Stimulated activated naive CD8-positive, alpha-beta T cell treated with anti-CD3 and anti-CD28 coated beads, Interleukin-15, amount 100 ng/mL, for 72 hours (primary cell): ENCODE results near the gene UNK.

ENCODE experiments used
- ATAC-seq: fragments of 150-1000 bp; cut with Tn5 transposase; 2 replicates; pipeline ENCODE4 v1.10.0; 2021; ENCODE audit warnings: mild to moderate bottlenecking, moderate library complexity
- DNase-seq, 2 donors: peaks; one replicate each; pipeline ENCODE4 v3.0.0; 2021 to 2022
- H3K27ac Mint-ChIP-seq, 2 donors: one replicate each; pipeline ENCODE4 v1.8.0; 2022; ENCODE audit warnings: mild to moderate bottlenecking in 2 of 2, mixed read lengths in 2 of 2, moderate library complexity in 2 of 2
- H3K27me3 Mint-ChIP-seq: one replicate; pipeline ENCODE4 v1.8.0; 2022; ENCODE audit warnings: mixed read lengths
- H3K4me1 Mint-ChIP-seq: one replicate; pipeline ENCODE4 v1.8.0; 2022; ENCODE audit warnings: mild to moderate bottlenecking, mixed read lengths
- H3K4me3 Mint-ChIP-seq, 2 donors: one replicate each; pipeline ENCODE4 v1.8.0; 2022; ENCODE audit warnings: mild to moderate bottlenecking in 2 of 2, mixed read lengths in 2 of 2, moderate library complexity in 1 of 2
- H3K9me3 Mint-ChIP-seq, 2 donors: one replicate each; pipeline ENCODE4 v1.8.0; 2022; ENCODE audit warnings: mixed read lengths in 2 of 2

Gene UNK

GRCh38 chr17:75826561-75827307 lies 42.1 kb downstream of the UNK start:
- peak overlapping the region; percentile 14 to 96 for H3K27ac Mint-ChIP-seq
- H3K4me3 Mint-ChIP-seq = peak overlapping the region in 1 of 2 donors; percentile 18
- peaks cover 56% of the 10 kb centered on the region for H3K4me1 Mint-ChIP-seq
- no peaks in the 10 kb centered on the region for H3K9me3 Mint-ChIP-seq
- DNase-seq = no peak
- no peaks in the 10 kb centered on the region for H3K27me3 Mint-ChIP-seq
- no peak for ATAC-seq

- Mint-ChIP-seq H3K4me3 (peak overlapping the region; percentile 29 to 75), H3K4me1 (peaks cover 56% of the 10 kb centered on the region), H3K27me3 (no peaks in the 10 kb centered on the region), H3K27ac (peak overlapping the region; percentile 48 to 96), H3K9me3 (no peaks in the 10 kb centered on the region)
- DNase-seq (peak; percentile 70 to 73), ATAC-seq (peak; percentile 68)
These were observed 42.9 kb downstream of the UNK start for GRCh38 chr17:75827308-75828075.

GRCh38 chr17:75828076-75828400 lies 43.4 kb downstream of the UNK start:
- Mint-ChIP-seq H3K9me3 (no peaks in the 10 kb centered on the region), H3K27ac (peak overlapping the region; percentile 48 to 96), H3K4me1 (peaks cover 56% of the 10 kb centered on the region), H3K4me3 (peak overlapping the region; percentile 9 to 75), H3K27me3 (no peaks in the 10 kb centered on the region)
- peak; percentile 22 for ATAC-seq
- DNase-seq = no peak

GRCh38 chr17:75828741-75829140 lies 44.1 kb downstream of the UNK start:
- H3K27me3 Mint-ChIP-seq = no peaks in the 10 kb centered on the region
- peaks cover 63% of the 10 kb centered on the region for H3K4me1 Mint-ChIP-seq
- no peak overlapping the region for H3K4me3 Mint-ChIP-seq
- DNase-seq (no peak), ATAC-seq (no peak)
- no peaks in the 10 kb centered on the region for H3K9me3 Mint-ChIP-seq
- H3K27ac Mint-ChIP-seq = no peak overlapping the region

GRCh38 chr17:75829747-75830146 lies 45.1 kb downstream of the UNK start:
- H3K9me3 Mint-ChIP-seq = no peaks in the 10 kb centered on the region
- H3K4me3 Mint-ChIP-seq = no peak overlapping the region
- H3K27me3 Mint-ChIP-seq = no peaks in the 10 kb centered on the region
- DNase-seq (no peak), ATAC-seq (no peak)
- peaks cover 73% of the 10 kb centered on the region for H3K4me1 Mint-ChIP-seq
- H3K27ac Mint-ChIP-seq = peak overlapping the region in 1 of 2 donors; percentile 84

- no peak overlapping the region for H3K4me3 Mint-ChIP-seq
- peak overlapping the region in 1 of 2 donors; percentile 85 for H3K27ac Mint-ChIP-seq
- ATAC-seq (no peak), DNase-seq (peak; percentile 40 to 41)
- no peaks in the 10 kb centered on the region for H3K9me3 Mint-ChIP-seq
- no peaks in the 10 kb centered on the region for H3K27me3 Mint-ChIP-seq
- H3K4me1 Mint-ChIP-seq = peaks cover 76% of the 10 kb centered on the region
These were observed 45.8 kb downstream of the UNK start for GRCh38 chr17:75830164-75831031.

GRCh38 chr17:75831032-75831571 lies 46.5 kb downstream of the UNK start:
- no peaks in the 10 kb centered on the region for H3K9me3 Mint-ChIP-seq
- peak overlapping the region in 1 of 2 donors; percentile 85 for H3K27ac Mint-ChIP-seq
- H3K4me1 Mint-ChIP-seq = peaks cover 77% of the 10 kb centered on the region
- H3K4me3 Mint-ChIP-seq = no peak overlapping the region
- DNase-seq (no peak), ATAC-seq (no peak)
- no peaks in the 10 kb centered on the region for H3K27me3 Mint-ChIP-seq

- Mint-ChIP-seq H3K9me3 (no peaks in the 10 kb centered on the region), H3K27ac (peak overlapping the region; percentile 89 to 95), H3K27me3 (no peaks in the 10 kb centered on the region), H3K4me1 (peaks cover 76% of the 10 kb centered on the region), H3K4me3 (peak overlapping the region; percentile 67 to 81)
- ATAC-seq (peak; percentile 82), DNase-seq (peak; percentile 40 to 64)
These were observed 47.6 kb downstream of the UNK start for GRCh38 chr17:75832164-75832651.

- H3K27ac Mint-ChIP-seq = peak overlapping the region; percentile 89 to 96
- ATAC-seq = peak; percentile 72
- no peaks in the 10 kb centered on the region for H3K27me3 Mint-ChIP-seq
- peak overlapping the region; percentile 67 to 81 for H3K4me3 Mint-ChIP-seq
- no peaks in the 10 kb centered on the region for H3K9me3 Mint-ChIP-seq
- DNase-seq = peak; percentile 30 to 49
- H3K4me1 Mint-ChIP-seq = peaks cover 69% of the 10 kb centered on the region
These were observed 48.2 kb downstream of the UNK start for GRCh38 chr17:75832652-75833400.

GRCh38 chr17:75834279-75834920 lies 49.8 kb downstream of the UNK start:
- ATAC-seq (no peak), DNase-seq (no peak)
- Mint-ChIP-seq H3K27ac (peak overlapping the region in 1 of 2 donors; percentile 7), H3K4me1 (peaks cover 68% of the 10 kb centered on the region), H3K4me3 (no peak overlapping the region), H3K9me3 (no peaks in the 10 kb centered on the region), H3K27me3 (no peaks in the 10 kb centered on the region)

- DNase-seq (no peak), ATAC-seq (no peak)
- H3K4me3 Mint-ChIP-seq = no peak overlapping the region
- no peaks in the 10 kb centered on the region for H3K27me3 Mint-ChIP-seq
- no peaks in the 10 kb centered on the region for H3K9me3 Mint-ChIP-seq
- H3K4me1 Mint-ChIP-seq = peaks cover 71% of the 10 kb centered on the region
- peak overlapping the region in 1 of 2 donors; percentile 7 for H3K27ac Mint-ChIP-seq
These were observed 50.5 kb downstream of the UNK start for GRCh38 chr17:75834928-75835653.

GRCh38 chr17:75835654-75835987 lies 51.0 kb downstream of the UNK start:
- no peaks in the 10 kb centered on the region for H3K27me3 Mint-ChIP-seq
- H3K9me3 Mint-ChIP-seq = no peaks in the 10 kb centered on the region
- no peak for ATAC-seq
- DNase-seq = no peak
- no peak overlapping the region for H3K4me3 Mint-ChIP-seq
- H3K4me1 Mint-ChIP-seq = peaks cover 71% of the 10 kb centered on the region
- H3K27ac Mint-ChIP-seq = no peak overlapping the region

- Mint-ChIP-seq H3K9me3 (no peaks in the 10 kb centered on the region), H3K27ac (no peak overlapping the region), H3K27me3 (no peaks in the 10 kb centered on the region), H3K4me3 (no peak overlapping the region), H3K4me1 (peaks cover 63% of the 10 kb centered on the region)
- ATAC-seq (no peak), DNase-seq (no peak)
These were observed 52.0 kb downstream of the UNK start for GRCh38 chr17:75836605-75837004.

GRCh38 chr17:75837899-75838298 lies 53.3 kb downstream of the UNK start:
- Mint-ChIP-seq H3K27ac (peak overlapping the region in 1 of 2 donors; percentile 13), H3K27me3 (no peaks in the 10 kb centered on the region), H3K4me1 (peaks cover 61% of the 10 kb centered on the region), H3K4me3 (no peak overlapping the region), H3K9me3 (no peaks in the 10 kb centered on the region)
- ATAC-seq (no peak), DNase-seq (no peak)
